Liver (tissue), 9 donors: Measurements from ENCODE around the gene DPP9. TPM values are rescaled to one million over a fixed set of nuclear protein-coding genes. Genes with fewer than 3 reads are reported as not detected.

Experiments used
- DNase-seq: peaks from one replicate; pipeline ENCODE4 v3.0.0-alpha.2; 2017; ENCODE audit warnings: low spot score
- H3K27ac ChIP-seq, 2 donors: one replicate each; pipeline ENCODE4 v1.7.0; 2013; ENCODE audit warnings: inconsistent platforms in 2 of 2, low read length in 2 of 2, control low read depth in 1 of 2, low read depth in 1 of 2, mild to moderate bottlenecking in 1 of 2
- H3K27me3 ChIP-seq, 4 donors: one replicate each; pipeline versions ENCODE4 v1.6.1 to v1.7.0; 2013; ENCODE audit warnings: low read length in 3 of 4, inconsistent platforms in 1 of 4, mild to moderate bottlenecking in 1 of 4, moderate library complexity in 1 of 4; ENCODE audit not compliant: control insufficient read depth in 4 of 4, insufficient read depth in 4 of 4
- H3K36me3 ChIP-seq, 4 donors: one replicate each; pipeline versions ENCODE4 v1.6.1 to v1.7.0; 2013; ENCODE audit warnings: low read length in 3 of 4, mild to moderate bottlenecking in 3 of 4, low read depth in 1 of 4, moderate library complexity in 1 of 4; ENCODE audit not compliant: control insufficient read depth in 4 of 4, insufficient read depth in 3 of 4
- H3K4me1 ChIP-seq, 4 donors: one replicate each; pipeline versions ENCODE4 v1.6.1 to v1.7.0; 2013; ENCODE audit warnings: low read length in 3 of 4, mild to moderate bottlenecking in 3 of 4, moderate library complexity in 1 of 4; ENCODE audit not compliant: control insufficient read depth in 4 of 4, insufficient read depth in 4 of 4
- H3K4me3 ChIP-seq, 3 donors: one replicate each; pipeline versions ENCODE4 v1.6.1 to v1.7.0; 2013; ENCODE audit warnings: low read length in 3 of 3, control low read depth in 1 of 3, low read depth in 1 of 3, mild to moderate bottlenecking in 1 of 3
- H3K9ac ChIP-seq, 2 donors: one replicate each; pipeline ENCODE4 v1.7.0; 2013; ENCODE audit warnings: low read length in 2 of 2, mild to moderate bottlenecking in 2 of 2, moderate library complexity in 2 of 2, control low read depth in 1 of 2, low read depth in 1 of 2
- H3K9me3 ChIP-seq, 4 donors: one replicate each; pipeline versions ENCODE4 v1.6.1 to v1.7.0; 2013; ENCODE audit warnings: low read length in 3 of 4; ENCODE audit not compliant: control insufficient read depth in 4 of 4
- FOXA1 ChIP-seq: IDR thresholded peaks from 2 replicates; pipeline ENCODE4 v1.6.1; 2016; ENCODE audit warnings: antibody characterized with exemption
- FOXA2 ChIP-seq: IDR thresholded peaks from 2 replicates; pipeline ENCODE4 v1.6.1; 2016; ENCODE audit warnings: antibody characterized with exemption
- GABPA ChIP-seq, 2 donors: IDR thresholded peaks in 1 of 2; conservative IDR thresholded peaks in 1 of 2; 2 replicates each; pipeline ENCODE4 v1.6.1; 2016; ENCODE audit warnings: antibody characterized with exemption in 2 of 2, mild to moderate bottlenecking in 1 of 2, moderate library complexity in 1 of 2
- JUND ChIP-seq, 2 donors: IDR thresholded peaks; 2 replicates each; pipeline ENCODE4 v1.6.1; 2016; ENCODE audit warnings: antibody characterized with exemption in 2 of 2
- RAD21 ChIP-seq, 2 donors: IDR thresholded peaks; 2 replicates each; pipeline ENCODE4 v1.6.1; 2016; ENCODE audit warnings: antibody characterized with exemption in 2 of 2, mild to moderate bottlenecking in 2 of 2
- REST ChIP-seq: IDR thresholded peaks from 2 replicates; pipeline ENCODE4 v1.6.1; 2016; ENCODE audit warnings: antibody characterized with exemption, mild to moderate bottlenecking
- RXRA ChIP-seq, 2 donors: IDR thresholded peaks; 2 replicates each; pipeline ENCODE4 v1.6.1; 2017 to 2018; ENCODE audit warnings: antibody characterized with exemption in 2 of 2, mild to moderate bottlenecking in 1 of 2
- SP1 ChIP-seq: IDR thresholded peaks from 2 replicates; pipeline ENCODE4 v1.6.1; 2018; ENCODE audit warnings: antibody characterized with exemption, mild to moderate bottlenecking
- YY1 ChIP-seq: IDR thresholded peaks from 2 replicates; pipeline ENCODE4 v1.6.1; 2016; ENCODE audit warnings: antibody characterized with exemption, mild to moderate bottlenecking
- WGBS: extraction: QIAGEN DNeasy Blood & Tissue Kit; methylation state at CpG from one replicate; pipeline ENCODE4 v1.1.7; 2013; 5-methylcytosine and 5-hydroxymethylcytosine counted together
- polyA plus RNA-seq, 2 donors: library from polyadenylated mRNA; stranded (reverse) in 1 of 2; unstranded in 1 of 2; fragments of 200-250 nt in 1 of 2; fragments of >200 nt in 1 of 2; fragmentation: Nextera tagmentation in 1 of 2; extraction: Ambion mirVana in 1 of 2; gene quantifications; one replicate each; pipeline versions ENCODE4 v1.2.1 to v1.2.3, GENCODE V29; 2013 to 2015
- total RNA-seq, 2 donors: library from RNA; depleted of rRNA; stranded (reverse); fragments of >200 nt; gene quantifications; one replicate each; pipeline ENCODE4 v1.2.3, GENCODE V29; 2014
- TF ChIP-seq, protein P1 (sequence below): IDR thresholded peaks from 2 replicates; pipeline ENCODE4 v1.6.1; 2016; ENCODE audit warnings: antibody characterized with exemption
- TF ChIP-seq, protein P2 (sequence below): IDR thresholded peaks from 2 replicates; pipeline ENCODE4 v1.6.1; 2016; ENCODE audit warnings: antibody characterized with exemption
- donor health status: healthy.
- donor health status: healthy.
- donor health status: healthy.
- donor health status: healthy.
- donor health status: healthy.

DPP9 gene
- total and polyA plus RNA-seq, 4 donors, result 20.5 to 74.5 (median 40.3) TPM

DNA sequence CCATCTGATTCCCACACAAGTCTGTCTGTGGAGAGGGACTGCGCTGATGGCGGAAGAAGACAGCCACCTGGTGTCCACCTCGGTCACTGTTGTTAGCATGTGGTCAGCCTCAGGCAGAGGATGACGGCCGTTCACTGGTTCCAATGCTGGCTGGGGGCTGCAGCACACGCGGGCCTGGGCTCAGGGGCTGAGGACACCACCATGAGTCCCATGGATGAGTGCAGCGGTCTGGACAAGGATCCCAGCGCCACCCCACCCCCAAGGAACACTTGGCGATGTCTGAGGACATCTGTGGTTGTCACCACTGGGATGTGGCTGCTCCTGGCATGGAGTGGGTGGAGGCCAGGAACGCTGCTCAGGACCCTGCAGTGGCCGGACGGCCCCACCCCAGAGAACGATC is 10.9 kb downstream of the DPP9 start:
- DNase-seq, result no peak
- WGBS, result 79% methylated on average over 14 of the region's 14 CpGs
- H3K27ac ChIP-seq, result peak overlapping the region; percentile 85 to 89
- H3K9ac ChIP-seq, result peak overlapping the region in 1 of 2 donors; percentile 17
- TF ChIP-seq YY1, result no peak
- TF ChIP-seq GABPA (IDR thresholded peaks at IDR 0.05 in 1 of 2, conservative IDR thresholded peaks at IDR 0.05 in 1 of 2), result no peak
- peak; percentile 20 to 29 for TF ChIP-seq RAD21 (IDR thresholded peaks at IDR 0.05)
- H3K9me3 ChIP-seq, result no peaks in the 10 kb centered on the region
- H3K36me3 ChIP-seq, result peaks cover 11 to 18% (median 14%) of the 10 kb centered on the region in 4 donors
- peaks cover 35 to 93% (median 75%) of the 10 kb centered on the region in 4 donors for H3K4me1 ChIP-seq
- H3K4me3 ChIP-seq, result no peak overlapping the region
- no peaks in the 10 kb centered on the region for H3K27me3 ChIP-seq

GRCh38 chr19:4711211-4711610 is 12.4 kb downstream of the DPP9 start:
- DNase-seq, result no peak
- Histone ChIP-seq H3K27ac (peak overlapping the region; percentile 95 to 96), H3K36me3 (peaks cover 10 to 14% (median 13%) of the 10 kb centered on the region in 4 donors), H3K4me1 (peaks cover 38 to 93% (median 75%) of the 10 kb centered on the region in 4 donors), H3K9me3 (no peaks in the 10 kb centered on the region), H3K27me3 (no peaks in the 10 kb centered on the region), H3K9ac (peak overlapping the region in 1 of 2 donors; percentile 22), H3K4me3 (no peak overlapping the region)
- TF ChIP-seq, protein P1, sequence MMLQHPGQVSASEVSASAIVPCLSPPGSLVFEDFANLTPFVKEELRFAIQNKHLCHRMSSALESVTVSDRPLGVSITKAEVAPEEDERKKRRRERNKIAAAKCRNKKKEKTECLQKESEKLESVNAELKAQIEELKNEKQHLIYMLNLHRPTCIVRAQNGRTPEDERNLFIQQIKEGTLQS, result no peak
- TF ChIP-seq, protein P2, sequence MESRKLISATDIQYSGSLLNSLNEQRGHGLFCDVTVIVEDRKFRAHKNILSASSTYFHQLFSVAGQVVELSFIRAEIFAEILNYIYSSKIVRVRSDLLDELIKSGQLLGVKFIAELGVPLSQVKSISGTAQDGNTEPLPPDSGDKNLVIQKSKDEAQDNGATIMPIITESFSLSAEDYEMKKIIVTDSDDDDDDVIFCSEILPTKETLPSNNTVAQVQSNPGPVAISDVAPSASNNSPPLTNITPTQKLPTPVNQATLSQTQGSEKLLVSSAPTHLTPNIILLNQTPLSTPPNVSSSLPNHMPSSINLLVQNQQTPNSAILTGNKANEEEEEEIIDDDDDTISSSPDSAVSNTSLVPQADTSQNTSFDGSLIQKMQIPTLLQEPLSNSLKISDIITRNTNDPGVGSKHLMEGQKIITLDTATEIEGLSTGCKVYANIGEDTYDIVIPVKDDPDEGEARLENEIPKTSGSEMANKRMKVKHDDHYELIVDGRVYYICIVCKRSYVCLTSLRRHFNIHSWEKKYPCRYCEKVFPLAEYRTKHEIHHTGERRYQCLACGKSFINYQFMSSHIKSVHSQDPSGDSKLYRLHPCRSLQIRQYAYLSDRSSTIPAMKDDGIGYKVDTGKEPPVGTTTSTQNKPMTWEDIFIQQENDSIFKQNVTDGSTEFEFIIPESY, result no peak
- TF ChIP-seq YY1 (no peak), FOXA1 (no peak), JUND (IDR thresholded peaks at IDR 0.05) (no peak), REST (no peak), RXRA (IDR thresholded peaks at IDR 0.05) (no peak), FOXA2 (no peak), SP1 (no peak), RAD21 (IDR thresholded peaks at IDR 0.05) (no peak)
- WGBS, result 85% methylated on average over 8 of the region's 8 CpGs

- TF ChIP-seq RXRA (IDR thresholded peaks at IDR 0.05), result peak in 1 of 2 donors; percentile 16
- TF ChIP-seq RAD21 (IDR thresholded peaks at IDR 0.05), result no peak
- H3K4me1 ChIP-seq, result peaks cover 35 to 92% (median 75%) of the 10 kb centered on the region in 4 donors
- peaks cover 10 to 14% (median 13%) of the 10 kb centered on the region in 4 donors for H3K36me3 ChIP-seq
- H3K4me3 ChIP-seq, result no peak overlapping the region
- WGBS, result 65% methylated on average over 16 of the region's 16 CpGs
- no peak for DNase-seq
- no peaks in the 10 kb centered on the region for H3K27me3 ChIP-seq
- peak overlapping the region; percentile 95 to 96 for H3K27ac ChIP-seq
- H3K9me3 ChIP-seq, result no peaks in the 10 kb centered on the region
- H3K9ac ChIP-seq, result peak overlapping the region; percentile 22 to 52
Observed at GRCh38 chr19:4710281-4710600, 13.4 kb downstream of the DPP9 start.
